Measurements from ENCODE around the gene ARL17A.
"Not testable (repeated sequence)": the region's sequence is repeated elsewhere in the genome, so short reads cannot be mapped to it uniquely, and the experiment has no call there.

ARL17A gene

DNA sequence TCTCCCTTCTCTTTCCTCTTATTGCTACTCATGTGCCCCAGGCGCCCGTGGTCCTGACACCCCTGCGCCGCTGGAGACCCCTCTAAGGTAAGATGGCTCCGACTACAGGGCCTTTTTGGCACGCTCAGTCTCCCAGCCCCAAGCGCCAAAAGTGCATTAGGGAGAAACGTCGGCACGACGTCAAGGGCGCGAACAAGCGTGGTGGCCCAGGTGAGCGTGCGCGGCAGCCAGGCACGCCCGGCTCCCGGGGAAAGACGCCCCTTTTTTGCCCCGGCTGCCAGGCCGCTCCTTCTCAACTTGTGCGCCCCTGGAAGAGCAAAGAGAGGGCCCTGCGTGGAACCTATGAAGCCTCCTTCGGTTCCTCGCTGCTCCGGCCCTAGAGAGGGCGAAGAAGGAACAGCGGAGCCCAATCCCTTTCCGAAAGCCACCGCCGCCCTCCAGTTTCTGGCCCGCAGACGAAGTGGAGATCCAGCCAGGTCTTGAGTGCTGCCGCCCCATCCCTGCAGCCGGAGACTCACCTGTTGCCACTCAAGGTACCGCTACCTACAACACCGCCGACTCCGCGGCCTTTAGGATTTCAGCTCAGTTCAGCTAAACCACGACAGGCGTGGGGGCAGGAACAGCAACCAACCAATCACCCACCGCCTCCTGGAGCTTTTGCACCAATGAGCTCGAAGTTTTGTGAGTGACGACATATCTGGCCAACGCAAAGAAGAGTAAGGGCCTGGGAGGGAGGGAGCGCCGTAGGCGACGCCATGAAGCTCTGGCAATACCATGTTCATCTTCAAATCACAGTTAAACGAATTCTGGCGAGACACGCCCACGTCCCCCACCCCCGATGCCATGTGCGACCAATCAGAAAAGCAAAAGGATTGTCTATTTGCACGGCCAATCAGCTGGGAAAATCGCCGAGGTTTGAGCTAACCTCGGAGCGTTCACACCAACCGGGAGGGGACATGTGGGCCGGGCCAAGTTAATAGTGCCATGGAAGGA, at the start of gene ARL17A:
TSS of gene ARL17A (minus strand) at position 609 of the 993 bp plus-strand sequence. CDS start 3,369 bp downstream, outside the sequence.
- not testable (repeated sequence) for DNase-seq (ENCODE audit: low spot score)

DNA sequence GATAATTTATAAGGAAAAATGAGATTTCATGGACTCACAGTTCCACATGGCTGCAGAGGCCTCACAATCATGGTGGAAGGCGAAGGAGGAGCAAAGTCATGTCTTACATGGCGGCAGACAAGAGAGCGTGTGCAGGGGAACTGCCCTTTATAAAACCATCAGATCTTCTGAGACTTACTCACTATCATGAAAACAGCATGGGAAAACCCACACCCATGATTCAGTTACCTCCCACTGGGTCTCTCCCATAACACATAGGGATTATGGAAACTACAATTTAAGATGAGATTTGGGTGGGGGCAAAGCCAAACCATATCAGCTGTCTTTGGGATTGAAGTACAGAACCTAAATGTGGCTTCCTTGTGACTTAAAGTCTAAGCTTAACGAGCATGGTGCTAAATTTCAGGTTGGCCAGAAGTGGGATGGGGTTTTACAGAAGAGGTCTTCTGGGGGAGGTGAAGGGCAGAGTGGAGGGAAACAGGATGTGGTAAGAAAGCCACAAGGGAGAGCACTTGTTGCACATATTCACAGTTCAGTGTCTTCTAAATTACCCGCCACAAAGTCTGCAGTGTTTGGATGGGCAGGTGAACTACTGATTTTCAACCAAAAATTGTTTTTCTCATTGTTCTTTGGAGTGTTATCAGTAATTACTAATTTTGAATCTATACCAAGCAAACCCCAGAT, 49.4 kb upstream of the ARL17A start:
- not testable (repeated sequence) for DNase-seq (ENCODE audit: low spot score)

DNA sequence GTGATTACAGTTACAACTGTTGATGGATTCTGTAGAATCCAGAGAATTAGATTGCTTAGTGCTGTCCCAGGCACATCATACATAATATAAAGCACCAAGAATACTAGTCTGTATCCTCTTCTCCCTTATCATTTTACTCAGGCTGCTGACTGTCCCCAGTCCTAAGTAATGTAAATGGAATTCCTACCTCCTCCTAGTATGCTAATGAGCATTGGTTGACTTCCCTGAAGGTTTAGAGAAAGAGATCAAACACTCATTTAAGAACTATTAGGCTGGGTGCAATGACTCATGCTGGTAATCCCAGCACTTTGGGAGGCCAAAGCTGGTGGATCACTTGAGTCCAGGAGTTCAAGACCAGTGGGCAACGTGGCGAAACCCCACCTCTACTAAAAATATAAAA, 48.0 kb upstream of the ARL17A start:
- not testable (repeated sequence) for DNase-seq (ENCODE audit: low spot score)

DNA sequence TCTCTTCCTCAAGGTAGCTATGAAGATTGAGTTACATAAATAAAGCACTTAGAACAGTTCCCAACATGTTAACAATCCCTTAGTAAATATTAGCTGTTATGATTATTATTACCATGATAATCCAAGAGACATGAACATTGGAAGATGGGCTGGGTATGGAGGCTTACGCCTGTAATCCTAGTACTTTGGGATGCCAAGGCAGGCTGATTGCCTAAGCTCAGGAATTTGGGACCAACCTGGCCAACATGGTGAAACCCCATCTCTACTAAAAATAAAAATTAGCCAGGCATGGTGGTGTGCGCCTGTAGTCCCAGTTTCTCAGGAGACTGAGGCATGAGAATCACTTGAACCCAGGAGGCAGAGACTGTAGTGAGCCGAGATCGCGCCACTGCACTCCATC, 45.2 kb upstream of the ARL17A start:
- DNase-seq (ENCODE audit: low spot score), result not testable (repeated sequence)

DNA sequence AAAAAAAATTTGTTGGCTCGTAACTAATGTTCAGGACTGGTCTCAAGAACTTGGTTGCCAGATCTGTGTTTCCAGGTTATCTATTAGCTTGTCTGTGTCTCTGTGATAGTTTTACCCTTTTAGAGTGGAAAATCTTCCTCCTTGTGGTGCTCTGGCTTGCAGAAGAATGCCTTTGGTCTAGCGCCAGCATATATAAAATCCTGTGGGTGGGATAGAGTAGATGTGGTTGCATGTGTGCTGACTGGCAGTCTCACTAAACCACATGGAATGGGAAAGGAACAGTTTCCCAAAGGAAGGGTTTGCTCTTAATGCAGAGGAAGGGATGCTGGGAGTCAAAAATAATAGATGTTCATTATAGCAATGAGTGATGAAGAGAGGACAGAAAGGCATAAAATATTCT, 44.3 kb upstream of the ARL17A start:
- DNase-seq (ENCODE audit: low spot score), result not testable (repeated sequence)

DNA sequence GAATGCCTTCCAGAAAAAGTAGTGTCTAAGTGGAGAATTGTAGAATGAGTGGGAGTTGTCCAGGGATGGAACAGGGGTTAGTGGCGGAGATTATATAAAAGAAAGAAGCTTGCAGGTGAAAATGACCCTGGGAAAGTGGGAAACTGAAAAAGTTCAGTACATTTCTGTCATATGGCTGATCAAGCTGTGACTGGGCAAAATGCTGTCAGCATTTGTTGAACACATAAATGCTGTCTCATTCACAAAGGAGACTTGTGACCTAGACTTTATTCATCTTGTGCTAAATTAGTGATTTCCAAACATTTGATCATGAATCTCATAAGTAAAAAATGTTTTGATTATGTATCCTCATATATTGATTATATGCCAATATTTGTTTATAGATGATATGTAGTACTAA, 39.5 kb upstream of the ARL17A start:
- DNase-seq (ENCODE audit: low spot score), result not testable (repeated sequence)

DNA sequence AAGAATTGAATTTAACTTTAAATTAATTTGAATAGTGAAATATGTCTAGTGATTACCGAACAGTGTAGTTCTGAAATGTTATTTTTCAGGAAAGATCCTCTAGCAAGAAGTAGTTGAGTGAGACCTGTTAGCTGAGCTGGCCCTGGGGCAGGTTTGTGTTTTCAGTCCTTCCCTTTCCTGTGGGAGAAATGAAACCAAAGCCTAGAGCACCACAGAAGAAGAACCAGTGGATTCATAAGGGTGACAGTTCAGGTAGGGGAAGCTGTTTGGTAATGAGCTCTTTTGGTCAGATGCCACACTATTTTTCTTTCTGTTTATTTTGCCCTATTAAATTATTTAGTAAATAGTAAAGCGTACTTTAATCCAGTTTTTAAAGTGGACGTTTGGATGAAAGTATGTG, 37.6 kb upstream of the ARL17A start:
- DNase-seq (ENCODE audit: low spot score), result not testable (repeated sequence)

DNA sequence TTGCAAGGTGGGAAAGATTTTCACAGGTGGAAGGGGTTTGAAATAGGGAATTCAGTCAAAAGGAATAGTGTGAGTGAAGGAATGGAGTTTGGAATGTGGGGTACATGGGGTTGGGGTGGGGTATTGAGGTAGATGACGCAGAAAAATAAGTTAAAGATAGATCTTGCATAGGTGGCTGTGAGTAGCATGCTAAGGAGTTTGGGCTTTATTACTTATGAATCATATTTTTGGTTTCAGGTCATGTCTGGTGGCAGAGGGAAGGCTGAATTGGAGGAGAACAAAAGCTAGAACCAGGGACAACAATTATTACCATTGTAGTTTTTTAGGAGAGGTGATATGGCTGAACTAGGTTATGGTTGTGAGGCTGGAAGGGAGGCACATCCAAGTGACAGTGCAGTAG, 34.4 kb upstream of the ARL17A start:
- not testable (repeated sequence) for DNase-seq (ENCODE audit: low spot score)

DNA sequence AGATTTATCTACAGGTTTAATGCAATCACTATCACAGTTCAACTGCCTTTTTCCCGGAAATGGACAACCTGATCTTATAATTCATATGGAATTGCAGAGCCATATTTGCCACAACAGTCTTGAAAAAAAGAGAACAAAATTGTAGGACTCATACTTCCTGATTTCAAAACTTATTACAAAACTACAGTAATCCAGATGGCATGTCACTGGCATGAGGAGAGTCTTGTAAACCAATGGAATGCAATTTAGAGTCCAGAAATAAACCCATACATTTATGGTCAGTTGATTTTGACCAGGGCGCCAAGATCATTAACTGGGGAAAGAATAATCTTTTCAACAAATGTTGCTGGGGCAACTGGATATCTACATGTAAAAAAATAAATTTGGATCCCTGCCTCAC, 31.8 kb upstream of the ARL17A start:
- DNase-seq (ENCODE audit: low spot score), result not testable (repeated sequence)

DNA sequence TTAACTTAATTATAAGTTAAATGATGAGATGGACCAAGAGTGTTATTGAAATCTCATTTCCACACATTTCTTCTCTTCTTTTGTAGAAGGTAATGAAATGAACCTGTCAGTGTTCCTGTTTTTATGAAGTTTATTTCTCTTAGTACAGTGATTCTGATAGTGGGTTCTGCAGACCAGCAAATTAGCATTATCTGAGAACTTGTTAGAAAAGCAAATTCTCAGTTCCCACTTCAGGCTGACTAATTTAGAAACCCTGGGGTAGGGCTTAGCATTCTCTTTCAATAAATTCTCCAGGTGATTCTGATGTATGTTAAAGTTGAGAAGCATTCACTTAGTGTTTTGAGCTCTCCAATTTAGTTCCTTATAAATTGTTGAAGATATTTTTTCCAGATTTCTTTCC, 23.6 kb upstream of the ARL17A start:
- DNase-seq (ENCODE audit: low spot score), result not testable (repeated sequence)

DNA sequence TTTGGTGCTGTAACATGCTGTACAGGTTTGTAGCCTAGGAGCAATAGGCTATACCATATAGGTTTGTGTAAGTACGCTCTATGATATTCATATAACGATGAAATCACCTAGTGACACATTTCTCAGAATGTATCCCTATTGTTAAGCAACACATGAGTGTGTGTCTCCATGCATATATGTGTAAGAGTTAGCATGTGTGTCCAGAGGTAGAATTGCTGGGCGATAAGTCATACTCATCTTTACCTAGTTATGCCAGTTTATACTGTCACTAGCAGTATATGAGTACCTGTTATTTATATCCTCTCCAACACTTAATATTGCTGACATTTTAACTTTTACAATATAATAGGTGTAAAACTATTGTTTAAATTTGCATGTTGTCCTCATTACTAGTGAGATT, 21.3 kb upstream of the ARL17A start:
- DNase-seq (ENCODE audit: low spot score), result not testable (repeated sequence)

DNA sequence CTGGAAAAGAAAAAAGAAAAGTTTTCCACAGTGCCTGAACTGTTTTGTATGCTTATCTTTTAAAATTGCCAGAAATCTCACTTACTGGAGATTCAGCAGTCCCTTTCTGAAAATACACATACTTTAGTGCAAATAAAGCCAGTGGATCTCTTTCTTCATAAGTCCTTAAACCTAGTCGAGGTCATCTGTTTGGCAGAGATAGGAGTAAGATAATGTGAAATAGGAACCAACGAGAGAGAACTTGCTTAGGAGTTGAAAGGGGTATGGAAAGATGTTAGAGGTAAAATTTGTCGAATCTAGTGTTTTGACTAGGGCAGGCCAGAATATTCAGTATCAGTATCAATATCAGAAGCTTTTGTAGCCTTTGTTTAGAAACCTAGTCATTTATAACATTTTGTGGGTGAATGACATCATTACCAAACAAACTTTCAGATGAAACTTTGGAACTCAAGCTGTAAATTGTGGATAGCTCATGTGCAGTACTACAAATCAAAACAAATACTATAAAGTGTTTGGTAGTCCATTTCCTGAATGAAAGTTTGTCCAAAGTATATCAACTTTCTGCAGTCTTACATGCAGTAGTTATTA, 18.9 kb upstream of the ARL17A start:
- DNase-seq (ENCODE audit: low spot score), result not testable (repeated sequence)

DNA sequence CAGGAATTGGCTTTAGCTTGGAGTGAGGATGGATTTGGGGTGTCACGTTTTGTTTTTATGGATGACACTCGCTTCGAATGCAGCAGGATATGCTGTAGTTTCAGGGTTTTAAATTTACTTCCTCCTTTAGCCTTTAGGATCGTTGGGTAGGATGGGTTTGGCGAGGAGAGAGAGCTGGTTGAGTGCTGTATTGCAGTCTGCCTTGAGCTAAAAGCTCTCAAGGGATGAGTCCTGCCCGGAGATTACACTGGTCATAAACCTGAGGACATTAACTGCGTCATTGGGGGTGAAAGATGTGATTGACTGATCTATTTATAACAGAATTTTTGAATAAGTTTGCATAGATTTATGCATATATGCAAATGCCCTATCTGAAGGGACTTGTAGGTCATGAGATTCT, 11.8 kb upstream of the ARL17A start:
- DNase-seq (ENCODE audit: low spot score), result not testable (repeated sequence)

DNA sequence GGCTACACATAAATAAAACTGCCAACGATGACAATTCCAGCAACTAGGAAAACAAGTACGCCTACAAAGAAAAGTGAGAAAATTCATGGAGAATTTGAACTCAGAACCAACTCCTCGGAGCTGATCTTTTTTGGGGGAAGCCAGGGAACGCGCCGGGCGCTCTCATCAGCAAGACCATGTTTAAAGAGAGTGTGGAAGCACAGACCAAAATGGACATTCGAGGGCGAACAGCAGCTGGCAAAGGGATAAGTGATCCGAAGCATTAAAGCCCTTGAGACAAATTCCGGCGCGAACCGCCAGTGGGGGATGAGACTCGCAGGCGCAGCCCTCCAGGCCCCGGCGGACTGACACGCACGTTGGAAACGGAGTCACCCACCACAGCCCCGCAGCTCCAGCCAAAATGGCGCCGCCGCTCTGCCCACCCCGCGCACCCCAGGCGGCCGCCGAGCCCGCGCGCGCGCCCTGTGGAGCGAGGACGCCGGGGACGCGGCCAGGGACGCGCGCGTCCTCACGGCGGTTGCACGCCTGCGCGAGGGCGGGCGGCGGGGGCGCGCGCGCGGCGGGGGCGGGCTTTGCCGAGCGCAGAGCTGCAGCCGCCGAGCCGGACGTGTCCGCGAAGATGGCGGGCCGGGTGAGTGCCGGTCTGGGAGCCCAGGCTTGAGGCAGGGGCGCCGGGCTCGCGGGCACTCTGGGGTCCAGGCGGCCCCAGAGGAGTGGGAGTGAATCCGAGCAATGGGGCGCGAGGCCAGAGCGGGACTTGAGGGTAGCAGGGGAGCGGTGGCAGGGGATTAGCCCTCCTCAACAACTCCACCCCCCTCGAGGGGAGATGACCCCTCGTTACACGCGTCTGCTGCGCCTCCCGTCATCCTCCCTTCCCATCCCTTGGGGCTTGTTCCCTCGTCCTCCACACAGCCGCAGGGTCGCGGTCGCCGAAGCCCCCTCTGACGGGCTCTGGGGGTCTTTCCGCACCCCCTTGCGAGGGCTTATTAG, 11.0 kb upstream of the ARL17A start, which contains the start of gene NSF:
TSS of gene NSF (plus strand) at position 513 of the 990 bp plus-strand sequence. CDS start at position 620, 107 bp downstream.
- DNase-seq (ENCODE audit: low spot score), result not testable (repeated sequence)

DNA sequence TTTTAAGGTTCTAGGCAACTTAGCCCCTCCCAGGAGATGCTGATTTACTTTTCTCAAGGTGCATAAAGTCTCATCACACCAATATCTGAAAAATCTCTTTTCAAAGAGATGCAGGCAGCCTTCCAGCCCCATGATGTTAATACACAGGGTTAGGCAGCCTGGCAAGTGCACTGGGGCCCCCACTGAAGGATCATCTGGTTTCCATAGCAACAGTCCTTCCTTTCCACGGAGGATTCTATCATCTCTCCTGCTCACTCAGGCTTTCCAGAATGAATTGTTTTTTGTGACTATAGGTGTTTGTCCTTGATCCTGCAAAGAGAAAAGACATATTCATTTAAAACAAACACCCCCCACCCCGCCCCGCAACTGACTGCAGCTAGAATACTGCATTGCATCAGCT, 6.0 kb upstream of the ARL17A start:
- not testable (repeated sequence) for DNase-seq (ENCODE audit: low spot score)

DNA sequence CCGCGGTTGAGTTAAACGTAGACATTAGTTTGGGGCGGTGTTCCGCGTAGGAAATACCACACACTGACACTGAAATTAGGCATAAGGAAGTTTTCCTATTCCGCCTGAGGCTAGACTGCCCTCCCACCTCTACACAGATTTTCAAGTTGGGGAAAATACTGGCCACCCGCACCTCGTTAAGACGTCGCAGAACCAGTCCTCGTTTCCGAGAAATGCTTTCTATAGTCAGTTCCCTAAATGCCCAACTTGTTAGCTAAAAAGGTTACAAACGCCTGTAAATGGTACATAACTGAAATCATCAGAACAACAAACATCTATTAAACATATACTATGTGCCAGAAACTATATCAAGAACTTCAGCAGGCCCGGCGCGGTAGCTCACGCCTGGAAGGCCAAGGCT, 591 bp upstream of the ARL17A start:
- not testable (repeated sequence) for DNase-seq (ENCODE audit: low spot score)

DNA sequence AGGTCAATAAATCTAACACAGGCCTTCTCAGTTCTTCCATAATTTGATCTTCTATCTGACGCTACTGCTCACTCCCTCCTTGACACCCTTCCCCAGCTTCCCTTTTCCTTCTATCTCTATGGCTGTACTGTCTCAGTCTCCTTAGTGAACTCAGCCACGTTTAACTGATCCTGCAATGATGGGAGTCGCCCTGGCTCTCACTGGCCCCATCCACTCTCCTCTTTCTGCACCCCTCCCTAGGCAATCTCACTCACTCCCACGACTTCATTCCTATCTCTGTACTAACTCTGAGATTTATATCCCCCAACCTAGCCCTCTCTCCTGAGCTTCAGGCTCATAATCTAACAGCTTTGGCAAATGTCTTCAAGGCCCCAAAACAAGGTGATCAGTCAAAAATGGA, 7.7 kb downstream of the ARL17A start:
- DNase-seq (ENCODE audit: low spot score), result not testable (repeated sequence)

DNA sequence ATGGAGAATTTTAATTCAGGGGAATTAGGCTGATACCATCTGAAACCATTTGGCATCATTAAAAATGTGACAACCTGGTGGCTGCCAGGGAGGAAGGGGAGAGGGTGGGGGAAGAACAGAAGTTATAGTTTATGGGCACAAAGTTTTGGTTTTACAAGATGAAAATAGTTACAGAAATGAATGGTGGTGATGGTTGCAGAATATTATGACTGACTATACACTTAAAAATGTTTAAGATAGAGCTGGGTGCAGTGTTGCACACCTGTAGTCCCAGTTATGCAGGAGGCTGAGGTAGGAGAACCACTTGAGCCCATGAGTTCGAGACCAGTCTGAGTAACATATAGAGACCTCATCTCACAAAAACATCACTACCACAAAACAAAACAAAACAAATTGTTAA, 12.5 kb downstream of the ARL17A start:
- DNase-seq (ENCODE audit: low spot score), result not testable (repeated sequence)

DNA sequence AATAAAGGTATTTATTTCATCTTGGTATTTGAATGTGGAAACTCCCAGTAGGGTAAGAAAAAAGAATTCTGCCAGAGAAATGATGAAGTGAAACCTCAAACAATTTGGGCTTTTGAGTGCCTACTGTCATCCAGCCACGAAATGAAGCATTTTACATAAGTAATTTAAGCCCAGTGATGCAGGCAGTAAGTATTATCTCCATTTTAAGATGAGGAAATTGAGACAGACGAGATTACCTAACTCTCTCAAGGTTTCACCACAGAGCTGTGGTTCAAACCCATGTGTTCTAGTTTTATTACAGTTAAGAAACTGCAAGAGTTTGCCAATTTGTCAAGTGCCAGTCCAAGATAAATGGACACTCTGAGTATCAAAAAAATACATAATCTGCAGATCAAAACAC, 13.2 kb downstream of the ARL17A start:
- not testable (repeated sequence) for DNase-seq (ENCODE audit: low spot score)

DNA sequence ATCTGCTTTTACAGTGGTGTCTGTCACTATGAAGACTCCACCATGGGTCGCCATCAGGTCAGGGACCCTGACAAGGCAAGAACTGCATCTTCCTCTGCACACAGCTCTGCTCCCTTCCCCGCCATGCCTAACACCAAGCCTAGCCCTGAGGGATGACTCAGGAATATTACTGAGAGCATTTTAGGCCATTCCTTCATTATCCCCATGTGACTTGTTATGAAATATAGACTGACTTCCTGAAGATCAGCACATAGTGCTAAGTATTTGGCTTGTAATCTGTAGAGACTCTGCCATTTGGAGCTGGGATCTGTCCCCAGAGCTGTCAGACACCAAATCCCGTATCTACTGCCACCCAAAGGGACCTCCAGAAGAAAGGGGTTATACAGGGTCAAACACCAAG, 19.4 kb downstream of the ARL17A start:
- not testable (repeated sequence) for DNase-seq (ENCODE audit: low spot score)

DNA sequence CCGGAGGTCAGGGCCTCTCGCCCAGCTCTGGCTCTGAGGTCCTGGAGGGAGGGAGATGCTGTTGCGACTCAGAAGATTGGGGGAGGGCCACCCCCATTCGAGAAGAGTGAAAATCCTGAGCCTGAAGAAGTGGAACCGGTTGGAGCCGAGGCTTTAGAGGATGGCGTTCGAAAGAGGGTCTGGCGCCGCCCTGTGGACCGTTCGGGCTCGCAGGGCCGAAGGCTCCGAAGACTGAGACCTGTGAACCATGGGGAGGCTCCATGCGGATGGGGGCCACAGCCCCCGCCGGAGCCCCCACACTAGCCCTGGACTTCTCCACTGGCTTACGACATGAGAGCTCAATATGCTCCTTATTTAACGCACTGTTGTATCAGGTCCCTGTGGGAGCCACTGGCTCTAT, 20.3 kb downstream of the ARL17A start:
- not testable (repeated sequence) for DNase-seq (ENCODE audit: low spot score)
